Ovary (tissue), 3 donors: ENCODE results near the gene SLC30A10.

Experiments used
- EP300 ChIP-seq: sonication (generic); formaldehyde crosslinking; IDR thresholded peaks from one replicate; pipeline ENCODE4 v1.6.1; 2017; ENCODE audit warnings: antibody characterized with exemption
- TF ChIP-seq, protein P1 (sequence below), 3 donors: fragments of 450-650 bp in 2 of 3; fragments of 200-600 bp in 1 of 3; IDR thresholded peaks; one replicate each; pipeline versions ENCODE4 v1.5.1 to v1.8.0; 2016 to 2022; ENCODE audit warnings: antibody characterized with exemption in 3 of 3, mild to moderate bottlenecking in 1 of 3
- donor health status: DM: no; HTN: no; CAD: no.

GRCh38 chr1:219973213-219973612 is 44.9 kb upstream of the SLC30A10 start:
- TF ChIP-seq, protein P1, sequence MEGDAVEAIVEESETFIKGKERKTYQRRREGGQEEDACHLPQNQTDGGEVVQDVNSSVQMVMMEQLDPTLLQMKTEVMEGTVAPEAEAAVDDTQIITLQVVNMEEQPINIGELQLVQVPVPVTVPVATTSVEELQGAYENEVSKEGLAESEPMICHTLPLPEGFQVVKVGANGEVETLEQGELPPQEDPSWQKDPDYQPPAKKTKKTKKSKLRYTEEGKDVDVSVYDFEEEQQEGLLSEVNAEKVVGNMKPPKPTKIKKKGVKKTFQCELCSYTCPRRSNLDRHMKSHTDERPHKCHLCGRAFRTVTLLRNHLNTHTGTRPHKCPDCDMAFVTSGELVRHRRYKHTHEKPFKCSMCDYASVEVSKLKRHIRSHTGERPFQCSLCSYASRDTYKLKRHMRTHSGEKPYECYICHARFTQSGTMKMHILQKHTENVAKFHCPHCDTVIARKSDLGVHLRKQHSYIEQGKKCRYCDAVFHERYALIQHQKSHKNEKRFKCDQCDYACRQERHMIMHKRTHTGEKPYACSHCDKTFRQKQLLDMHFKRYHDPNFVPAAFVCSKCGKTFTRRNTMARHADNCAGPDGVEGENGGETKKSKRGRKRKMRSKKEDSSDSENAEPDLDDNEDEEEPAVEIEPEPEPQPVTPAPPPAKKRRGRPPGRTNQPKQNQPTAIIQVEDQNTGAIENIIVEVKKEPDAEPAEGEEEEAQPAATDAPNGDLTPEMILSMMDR (IDR thresholded peaks at IDR 0.05): no peak
- TF ChIP-seq EP300: no peak
